ENCODE measurements around the gene ZMYM2.
A peak's percentile ranks its signal among the peaks of the same experiment; 100 is the strongest.

Gene ZMYM2

DNA sequence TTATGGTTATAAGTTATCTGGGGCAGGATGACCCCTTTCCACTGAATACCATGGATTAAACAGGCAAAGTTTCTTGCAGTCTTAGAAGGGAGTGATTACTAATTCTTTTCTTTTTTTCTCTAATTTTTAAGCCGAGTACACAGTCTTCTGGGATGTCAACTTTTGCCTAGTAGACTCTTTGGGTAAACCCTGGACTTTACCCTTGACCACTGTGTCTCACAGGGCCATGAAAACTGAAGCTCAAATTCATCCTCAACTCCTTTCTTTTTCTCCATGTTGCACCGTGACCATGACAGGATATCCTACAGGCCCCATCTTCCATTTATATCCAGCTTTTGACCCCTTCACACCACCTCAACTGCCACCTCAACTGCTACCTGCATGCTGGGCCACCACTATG, 150.5 kb downstream of the ZMYM2 start:
- no peak for DNase-seq

DNA sequence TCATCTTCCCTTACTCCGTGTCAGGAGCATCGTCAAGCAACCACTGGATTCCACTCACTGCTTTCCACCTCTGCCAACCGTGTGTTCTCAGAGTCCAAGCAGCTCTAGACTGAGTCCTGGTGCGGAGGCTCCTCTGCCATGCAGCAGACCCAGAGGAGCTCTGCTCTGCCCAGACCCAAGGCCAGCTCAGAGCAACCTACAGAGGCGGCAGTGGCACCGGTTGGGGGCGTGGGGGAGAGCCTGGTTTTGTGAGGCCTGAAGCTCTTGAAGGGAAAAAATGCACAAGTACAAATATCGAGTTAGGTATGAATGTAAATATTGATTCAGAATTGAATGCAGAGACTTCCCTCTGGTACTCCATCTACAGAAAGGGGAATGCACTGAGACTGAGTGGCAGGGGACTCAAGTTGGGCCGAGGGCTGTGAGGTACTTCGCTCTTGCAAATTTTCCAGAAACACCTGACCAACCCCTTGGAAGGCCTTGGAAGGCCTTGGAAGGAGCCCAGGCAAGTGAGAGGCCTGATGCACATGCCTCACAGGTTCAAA, 155.6 kb downstream of the ZMYM2 start:
- no peak for DNase-seq

DNA sequence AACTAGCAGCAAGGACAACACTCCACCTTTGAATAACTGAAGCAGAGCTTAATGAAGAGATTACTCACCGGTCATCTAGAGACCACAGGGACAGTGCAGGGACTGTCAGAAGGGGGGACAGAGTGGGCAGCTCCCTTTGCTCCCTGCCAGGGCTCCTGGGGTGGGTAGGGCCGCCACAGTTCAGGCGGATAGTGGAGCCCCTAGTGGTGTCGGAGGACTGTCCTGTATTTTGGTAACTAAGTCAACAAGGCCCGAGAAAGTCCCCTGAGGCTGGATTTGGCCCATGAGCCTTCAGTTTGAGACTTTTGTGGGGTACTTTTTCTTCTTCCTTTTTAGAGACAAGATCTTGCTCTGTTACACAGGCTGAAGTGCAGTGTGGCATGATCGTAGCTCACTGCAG, 157.7 kb downstream of the ZMYM2 start:
- no peak for DNase-seq

DNA sequence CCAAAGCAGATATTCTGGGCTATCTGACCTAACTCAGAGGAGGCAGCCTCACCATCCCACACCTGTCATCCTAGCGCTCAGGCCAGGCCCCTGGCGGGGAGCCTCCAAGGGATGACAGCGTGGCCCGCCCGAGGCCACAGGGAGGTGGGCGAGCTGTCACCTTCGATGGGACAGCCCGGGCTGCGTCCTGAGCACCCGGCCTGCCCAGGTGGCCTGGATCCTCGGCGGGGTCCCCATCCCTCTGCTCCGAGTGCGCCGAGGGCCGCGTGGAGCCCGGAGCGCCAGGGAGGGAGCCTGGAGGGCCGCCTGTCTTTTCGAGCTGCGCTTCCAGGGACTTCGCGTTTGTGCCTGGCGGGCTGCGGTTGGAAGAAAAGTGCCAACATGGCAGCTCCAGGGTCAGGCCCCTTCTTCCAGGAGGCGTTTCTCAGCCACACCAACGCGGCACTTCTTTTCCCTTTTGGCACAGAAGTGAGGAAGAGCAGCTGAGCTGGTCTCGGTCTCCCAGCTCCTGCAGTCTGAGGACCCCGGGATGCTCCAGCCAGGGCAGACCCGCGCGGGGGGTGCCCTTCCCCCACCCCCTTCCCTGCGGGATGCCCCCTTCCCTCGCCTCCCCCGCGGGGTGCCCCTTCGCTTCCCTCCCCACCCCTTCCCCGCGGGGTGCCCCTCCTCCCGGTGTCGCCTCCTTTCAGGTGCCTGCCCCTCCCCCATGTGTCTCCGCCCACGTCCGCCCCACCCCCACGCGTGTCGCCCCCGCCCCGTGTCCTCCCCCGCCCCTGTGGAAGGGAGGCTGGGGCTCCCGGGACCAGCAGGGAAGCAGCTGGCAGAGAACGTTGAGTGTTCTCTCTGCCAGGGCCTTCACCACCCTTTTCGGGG, 160.0 kb downstream of the ZMYM2 start:
- DNase-seq = peak; percentile 44 to 56

DNA sequence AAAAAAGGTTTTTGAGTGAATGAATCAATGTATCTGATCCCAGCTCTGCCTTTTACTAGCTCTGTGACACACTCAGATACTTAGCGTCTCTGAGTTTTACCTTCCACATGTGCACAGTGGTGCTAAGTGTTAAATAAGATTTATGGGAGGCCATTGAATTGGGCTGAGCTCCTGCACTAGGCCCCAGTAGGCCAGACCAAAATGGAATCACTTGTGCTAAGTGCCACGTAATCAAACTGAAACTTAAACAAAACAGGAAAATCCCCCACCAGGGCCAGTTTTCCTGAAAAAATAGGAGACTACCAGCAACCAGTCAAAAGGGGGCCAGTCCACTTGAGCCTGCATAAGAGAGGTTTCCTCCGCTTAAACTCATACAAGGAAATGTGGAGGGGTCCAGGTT, 161.4 kb downstream of the ZMYM2 start:
- no peak for DNase-seq

DNA sequence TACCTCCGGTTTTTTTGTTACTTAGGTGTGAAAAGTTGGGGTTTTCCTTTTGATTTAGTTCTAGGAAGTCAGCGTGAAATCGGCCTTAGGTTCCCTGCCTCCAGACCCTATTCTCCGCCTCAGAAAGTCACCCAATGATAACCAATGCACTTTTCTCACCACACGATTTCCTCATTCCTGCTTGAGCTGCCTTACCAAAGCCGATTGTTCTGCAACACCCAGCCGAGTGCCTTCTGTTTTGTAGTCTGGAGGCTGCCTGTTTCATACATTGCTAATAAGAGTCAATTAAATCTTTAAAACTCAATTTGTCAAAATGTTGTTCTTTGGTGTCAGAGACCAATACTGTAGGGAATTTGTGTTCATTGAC, 162.6 kb downstream of the ZMYM2 start:
- DNase-seq = no peak

DNA sequence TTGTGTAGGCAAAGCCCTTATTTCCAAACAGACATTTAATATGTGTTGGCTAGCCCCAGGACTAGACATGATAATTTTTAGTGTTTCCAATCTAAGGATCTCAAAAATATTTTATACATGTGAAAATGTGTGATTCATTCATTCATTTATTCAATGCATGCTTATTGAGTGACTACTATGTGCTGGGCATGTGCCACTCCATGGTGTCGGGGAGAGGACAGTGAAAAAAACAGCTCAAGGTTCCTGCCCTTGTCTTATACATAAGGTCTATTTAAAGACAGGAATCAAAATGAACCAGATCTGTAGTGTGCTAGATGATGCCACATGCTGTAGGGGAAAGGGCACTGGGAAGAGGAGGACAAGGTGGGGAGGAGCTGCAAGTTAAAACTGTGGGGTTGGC, 165.8 kb downstream of the ZMYM2 start:
- no peak for DNase-seq

DNA sequence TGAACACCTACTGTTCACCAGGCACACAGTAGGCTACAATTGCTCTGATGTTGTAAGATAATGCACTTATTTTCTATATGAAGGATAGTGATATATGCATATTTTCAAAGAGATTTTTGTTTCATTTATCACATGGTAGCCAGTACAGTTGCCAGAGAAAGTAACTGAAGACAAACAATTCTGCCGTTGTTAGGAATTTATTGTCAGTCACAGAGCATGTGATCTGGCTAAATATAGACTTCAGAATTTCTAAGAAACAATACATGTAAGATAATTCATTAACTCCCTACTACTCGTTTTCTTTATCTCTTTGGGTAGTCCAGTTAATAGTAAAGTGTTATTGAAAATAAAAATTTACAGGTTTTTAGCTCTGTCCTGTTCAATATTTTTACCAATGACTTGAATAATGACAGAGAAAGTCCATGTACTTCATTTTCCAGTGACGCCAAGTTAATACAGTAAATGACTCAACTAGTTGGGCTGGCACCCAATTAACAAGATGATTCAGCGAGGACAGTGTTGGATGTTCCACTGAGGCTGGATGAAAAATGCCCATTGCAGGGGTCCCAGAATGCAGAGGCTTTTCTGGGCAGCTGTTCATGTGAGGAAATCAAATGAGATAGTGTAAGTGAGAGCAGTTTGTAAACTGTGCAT, 166.7 kb downstream of the ZMYM2 start:
- no peak for DNase-seq

DNA sequence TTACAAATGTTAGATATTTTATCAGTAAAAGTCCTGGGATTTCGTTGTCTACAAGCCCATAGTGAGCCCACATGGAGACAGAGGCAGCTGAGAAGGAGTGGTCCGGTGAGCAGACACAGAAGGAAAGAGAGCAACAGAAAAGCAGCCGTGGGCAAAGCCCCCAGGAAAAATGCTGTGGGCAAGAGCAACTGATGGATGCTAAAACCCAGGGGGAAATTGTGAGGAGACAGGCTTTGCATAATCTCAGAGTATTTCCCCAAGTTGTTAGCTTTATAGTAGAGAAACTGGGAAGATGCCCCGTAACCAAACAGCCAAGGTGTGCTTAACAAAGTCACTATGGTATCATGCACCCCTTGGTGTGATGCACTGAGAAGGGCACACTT, 167.2 kb downstream of the ZMYM2 start:
- no peak for DNase-seq

DNA sequence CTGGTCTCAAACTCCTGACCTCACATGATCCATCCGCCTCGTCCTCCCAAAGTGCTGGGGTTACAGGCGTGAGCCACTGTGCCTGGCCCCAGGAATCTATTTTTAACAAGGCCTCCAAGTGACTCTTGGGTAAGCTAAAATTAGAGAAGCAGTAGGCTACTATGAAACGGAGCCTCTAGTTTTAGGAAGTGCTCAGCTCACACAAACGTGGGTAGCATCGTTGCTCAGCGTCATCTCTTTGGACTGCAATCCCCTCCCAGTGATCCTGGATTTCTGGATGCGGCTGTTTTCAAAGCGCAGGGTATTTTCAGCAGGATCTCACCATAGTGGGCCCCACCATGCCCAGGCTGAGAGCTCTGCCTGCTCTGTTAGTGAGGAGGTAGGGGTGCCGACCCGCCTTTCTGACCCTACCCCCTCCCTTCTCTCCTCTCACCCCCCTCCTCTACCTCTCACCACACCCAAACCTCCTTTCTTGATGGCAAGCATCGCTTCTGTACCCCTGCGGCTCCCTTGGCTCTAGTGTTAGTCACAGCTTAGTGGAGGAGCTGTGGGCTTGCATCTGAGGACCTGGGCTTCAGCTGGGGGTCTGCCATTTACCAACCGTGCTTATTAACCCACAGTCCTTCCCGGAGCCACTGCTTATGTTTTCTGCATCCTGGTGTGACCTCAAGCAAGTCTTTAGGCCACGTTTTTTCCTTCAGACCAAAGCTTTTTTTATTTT, 168.2 kb downstream of the ZMYM2 start:
- DNase-seq = no peak

DNA sequence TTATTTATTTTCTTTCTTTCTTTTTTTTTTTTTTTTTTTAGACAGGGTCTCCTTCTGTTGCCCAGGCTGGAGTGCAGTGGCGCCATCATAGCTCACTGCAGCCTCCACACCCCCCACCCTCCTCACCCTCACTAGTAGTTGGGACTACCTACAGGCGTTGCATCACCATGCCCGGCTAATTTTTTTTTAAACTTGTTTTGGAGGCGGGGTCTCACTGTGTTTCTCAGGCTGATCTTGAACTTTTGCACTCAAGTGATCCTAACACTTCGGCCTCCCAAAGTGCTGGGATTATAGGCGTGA, 168.7 kb downstream of the ZMYM2 start:
- DNase-seq = no peak

DNA sequence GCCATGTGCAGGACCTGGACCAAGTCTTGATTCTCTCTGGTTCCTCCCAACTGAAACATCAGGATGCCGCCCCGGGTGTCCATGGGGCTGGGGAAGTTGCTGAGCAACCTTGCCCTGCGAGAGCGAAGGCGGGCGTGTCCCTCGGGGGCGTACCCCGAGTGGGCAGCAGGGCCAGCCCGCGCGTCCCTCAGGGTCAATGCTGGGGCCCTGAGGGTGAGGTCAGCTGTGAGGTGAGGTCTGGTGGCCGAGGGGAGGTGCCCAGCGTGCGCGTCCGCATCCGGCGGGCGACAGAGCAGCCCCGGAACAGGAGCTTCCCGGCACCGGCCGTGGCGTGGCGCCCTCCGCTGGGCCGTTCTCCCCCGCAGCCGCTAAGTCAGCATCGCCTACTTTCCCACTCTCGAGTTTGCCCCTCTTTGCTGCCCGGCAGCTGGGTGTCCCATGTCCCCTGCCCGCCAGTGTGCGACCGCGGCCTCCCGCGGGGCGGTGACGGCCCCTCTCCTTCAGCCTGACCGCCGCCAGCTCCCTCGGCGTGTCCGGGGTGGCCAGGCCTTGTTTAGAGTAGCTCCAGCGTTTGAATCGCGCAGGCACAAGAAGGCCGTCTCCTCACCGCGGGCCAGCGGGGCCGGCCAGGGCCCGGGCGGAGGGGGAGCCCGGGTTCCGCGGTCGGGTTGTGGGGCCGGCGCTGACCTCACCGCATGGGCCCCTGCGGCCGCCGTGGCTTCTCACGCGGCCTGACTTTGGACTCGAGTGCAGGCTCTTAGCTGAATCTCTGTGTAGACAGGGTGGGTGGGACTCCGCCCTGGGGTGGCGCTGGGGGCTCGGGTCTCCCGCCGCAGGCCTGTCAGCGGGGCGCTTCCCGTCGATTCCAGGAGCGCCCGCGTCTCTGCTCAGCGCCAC, 169.3 kb downstream of the ZMYM2 start:
- DNase-seq = peak; percentile 58 to 67

DNA sequence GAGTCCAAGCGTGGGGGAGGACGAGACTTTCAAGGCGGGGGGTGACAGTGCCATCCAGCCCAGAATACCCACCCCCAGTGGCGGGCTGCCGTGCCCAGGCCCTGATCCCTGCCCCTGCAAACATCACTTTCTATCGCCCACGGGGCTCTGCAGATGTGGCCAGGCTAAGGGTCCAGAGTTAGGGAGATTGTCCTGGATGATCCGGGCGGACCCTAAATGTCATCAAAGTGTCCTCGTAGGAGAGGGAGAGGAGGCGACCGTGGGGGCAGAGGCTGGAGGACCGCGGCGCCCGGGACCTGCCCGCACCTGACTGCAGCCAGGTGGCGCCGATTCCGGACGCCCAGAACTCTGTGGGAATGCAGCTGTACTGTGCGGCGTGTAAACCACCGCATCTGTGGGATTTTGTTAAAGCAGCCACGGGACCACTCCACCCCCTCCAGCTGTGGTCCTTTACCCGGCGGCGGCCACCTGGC, 170.0 kb downstream of the ZMYM2 start:
- DNase-seq = peak; percentile 27 to 34

DNA sequence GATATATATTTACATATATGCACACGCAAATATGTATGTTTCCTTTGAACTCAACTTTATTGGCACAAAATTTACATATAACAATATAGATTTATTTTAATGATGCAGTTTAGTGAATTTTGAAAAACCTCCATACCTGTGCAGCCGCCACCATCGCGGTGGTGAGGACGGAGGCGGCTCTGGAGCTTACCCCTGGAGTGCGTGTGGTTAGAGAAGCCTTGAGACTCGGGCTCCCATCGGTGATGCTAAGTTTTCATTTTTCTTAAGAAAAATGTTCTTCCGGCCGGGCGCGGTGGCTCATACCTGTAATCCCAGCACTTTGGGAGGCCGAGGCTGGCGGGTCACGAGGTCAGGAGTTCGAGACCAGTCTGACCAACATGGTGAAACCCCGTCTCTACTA, 170.5 kb downstream of the ZMYM2 start:
- DNase-seq = no peak

DNA sequence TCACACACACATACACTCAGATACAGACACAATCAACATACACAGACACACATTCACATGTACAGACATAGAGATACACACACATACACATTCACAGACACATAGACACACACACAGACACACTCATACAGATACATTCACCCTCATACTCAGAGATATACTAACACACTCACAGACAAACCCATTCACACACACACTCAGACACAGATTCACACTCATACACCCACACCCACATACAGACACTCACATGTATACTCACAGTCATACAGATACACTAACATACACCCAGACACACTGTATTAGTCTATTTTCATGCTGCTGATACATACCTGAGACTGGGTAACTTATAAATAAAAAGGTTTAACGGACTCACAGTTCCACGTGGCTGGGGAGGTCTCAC, 171.5 kb downstream of the ZMYM2 start:
- DNase-seq = no peak

DNA sequence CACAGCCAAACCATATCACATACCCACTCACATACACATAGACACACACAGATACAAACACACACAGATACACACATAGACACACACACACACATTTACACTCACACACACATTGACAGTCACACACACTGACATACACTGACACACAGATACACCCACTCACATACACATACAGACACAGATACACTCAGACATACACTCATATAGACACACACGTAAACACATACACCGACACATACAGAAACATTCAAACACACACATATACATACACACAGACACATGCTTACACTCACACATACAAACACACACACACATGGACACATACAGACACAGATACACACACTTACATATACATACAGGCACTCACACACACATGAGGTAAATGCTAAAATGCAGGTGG, 172.1 kb downstream of the ZMYM2 start:
- DNase-seq = no peak

DNA sequence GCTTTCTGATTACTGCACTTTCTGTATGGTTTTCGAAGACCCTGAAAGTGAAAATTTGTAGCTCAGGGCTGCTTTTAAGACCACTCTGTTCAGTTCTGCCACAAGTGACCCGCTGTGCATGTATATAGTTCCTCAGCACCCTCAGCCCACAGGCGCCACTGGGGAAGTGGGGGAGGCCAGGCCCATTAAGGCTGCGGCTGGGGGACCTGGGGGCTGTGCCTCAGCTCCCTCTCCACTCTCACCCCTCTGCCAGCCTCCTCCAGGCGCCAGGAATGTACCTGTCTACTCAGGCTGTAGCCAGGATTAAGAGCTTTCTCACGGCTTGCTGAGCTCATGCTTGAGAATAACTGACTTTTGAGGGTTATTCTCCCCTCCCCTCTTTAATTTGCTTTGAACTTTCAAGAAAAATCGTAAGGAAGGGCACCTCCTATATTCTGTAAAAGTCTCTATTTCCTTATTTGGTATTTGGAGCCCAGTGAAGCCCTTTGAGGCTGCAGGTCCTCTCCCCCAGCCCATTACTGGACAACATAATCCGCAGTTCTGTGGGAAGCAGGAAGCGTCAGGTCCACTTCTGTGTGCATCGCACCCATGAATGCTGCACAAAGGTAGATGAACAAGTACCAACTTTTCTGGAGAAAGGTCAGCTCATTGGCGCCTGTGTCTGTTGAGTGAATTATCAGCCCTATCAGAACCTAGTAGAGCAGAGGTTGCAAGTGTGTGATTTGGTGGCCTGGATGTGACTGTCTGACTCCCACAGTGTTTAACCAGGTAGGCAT, 172.7 kb downstream of the ZMYM2 start:
- no peak for DNase-seq

DNA sequence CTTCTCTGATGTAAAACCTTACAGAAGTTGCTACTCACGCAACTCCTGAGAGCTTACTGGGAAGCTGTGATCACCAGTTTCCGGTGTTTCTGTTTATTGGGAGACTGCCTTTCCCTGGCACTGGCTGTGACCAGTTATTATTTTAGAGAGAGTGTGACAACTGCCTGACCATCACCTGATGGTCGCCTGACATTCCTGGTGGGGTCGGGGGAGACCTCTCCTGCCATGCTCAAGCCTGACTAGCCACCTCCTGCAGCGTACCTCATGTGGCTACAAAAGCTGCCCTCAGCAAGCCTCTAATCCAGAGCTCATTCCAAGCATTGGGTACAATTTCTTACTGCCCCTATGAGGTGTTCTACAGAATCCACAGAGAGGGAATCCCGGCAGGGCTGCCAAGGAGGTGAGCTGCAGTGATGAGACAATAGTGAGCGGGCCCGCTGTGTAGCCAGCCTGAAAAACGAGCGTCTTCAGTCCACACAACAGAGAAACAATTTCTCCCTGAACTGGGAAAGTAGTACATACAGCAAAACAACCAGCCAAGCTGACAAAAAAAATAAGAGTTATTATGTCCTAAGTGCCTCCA, 173.6 kb downstream of the ZMYM2 start:
- no peak for DNase-seq

DNA sequence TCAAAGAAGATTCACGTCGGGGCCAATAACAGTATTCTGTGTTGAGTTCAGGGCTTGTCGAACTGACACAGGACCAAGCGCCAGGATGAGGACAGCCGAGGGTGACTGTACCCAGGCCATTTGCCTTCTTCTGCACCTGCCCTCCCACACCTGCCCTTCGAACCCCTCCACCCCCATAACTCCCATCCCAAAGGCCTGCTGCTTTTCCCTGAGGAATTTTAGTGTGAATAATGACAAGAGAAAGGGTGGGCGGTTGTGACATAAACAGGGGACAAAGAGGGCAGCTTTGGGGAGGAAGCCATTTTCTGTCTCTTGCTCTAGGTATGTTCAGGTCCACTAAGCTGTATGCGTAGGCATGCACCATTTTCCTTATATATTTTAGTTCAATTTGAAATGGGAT, 176.2 kb downstream of the ZMYM2 start:
- DNase-seq = no peak

DNA sequence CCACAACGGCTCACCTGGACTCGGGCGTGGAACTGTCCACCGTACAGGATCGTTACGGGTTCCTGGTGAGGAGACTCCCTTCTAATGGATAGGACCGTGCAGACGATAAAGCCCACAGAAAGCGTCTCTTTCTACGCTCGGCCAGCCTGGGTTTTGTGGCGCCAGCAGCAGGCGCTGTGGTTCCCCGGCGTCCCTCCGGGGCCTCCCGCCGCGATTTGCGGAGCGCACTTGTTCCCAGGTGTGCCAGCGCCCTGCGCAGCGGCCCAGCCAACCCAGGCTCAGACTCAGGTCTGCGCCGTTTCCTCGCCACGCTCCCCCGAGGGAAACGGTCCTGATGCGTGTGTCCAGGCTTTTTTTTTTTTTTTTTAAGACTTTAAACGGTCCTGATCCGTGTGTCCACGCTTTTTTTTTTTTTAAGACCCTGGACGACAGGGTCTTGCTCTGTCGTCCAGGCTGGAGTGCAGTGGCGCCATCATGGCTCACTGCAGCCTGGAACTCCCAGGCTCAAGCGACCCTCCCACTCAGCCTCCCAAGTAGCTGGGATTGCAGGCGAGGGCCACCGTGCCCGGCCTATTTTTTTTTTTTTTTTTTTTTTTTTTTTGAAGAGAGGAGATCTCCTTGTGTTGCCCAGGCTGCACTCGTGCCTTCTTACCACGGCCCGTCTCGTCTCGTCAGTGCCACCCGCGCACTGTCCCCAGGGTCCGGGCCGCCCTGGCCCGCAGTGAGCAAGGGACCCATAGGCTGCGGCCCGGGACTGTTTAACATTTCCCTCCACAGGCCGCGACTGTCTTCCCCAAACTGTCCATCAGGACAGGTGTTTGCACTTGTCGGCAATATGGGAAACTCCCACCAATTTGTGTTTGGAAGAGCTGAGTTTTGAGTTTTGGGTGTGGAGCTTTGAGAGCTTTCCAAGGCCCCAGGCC, 178.5 kb downstream of the ZMYM2 start:
- DNase-seq = peak; percentile 66 to 74

All from activated T-cell treated with anti-CD3 and anti-CD28 coated beads, Interleukin-2, amount 50 U/mL, for 48 hours (primary cell).